Measurements from ENCODE around the gene STK16.
A peak's percentile ranks its signal among the peaks of the same experiment; 100 is the strongest.

The STK16 gene

DNA sequence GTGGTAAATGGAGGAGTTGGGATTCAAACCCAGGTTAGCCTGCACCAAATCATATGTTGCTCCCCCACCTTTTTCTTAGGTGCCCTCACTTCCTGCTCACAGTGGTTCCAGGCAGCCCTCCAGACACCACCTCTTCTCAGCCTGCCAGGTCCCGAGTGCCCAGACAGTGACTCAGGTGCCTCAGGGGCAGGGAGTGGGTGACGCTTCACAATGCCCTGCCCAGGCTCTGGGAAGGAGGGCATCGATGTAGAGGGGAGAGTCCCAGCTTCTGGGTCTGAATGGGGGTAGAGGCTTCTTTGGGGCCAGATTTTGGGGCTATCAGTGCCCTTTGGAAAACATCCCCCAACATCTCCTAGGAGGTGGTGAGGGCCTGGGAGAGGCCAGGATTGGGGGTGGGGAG is 28.7 kb downstream of the STK16 start:
- TF ChIP-seq, protein P1, sequence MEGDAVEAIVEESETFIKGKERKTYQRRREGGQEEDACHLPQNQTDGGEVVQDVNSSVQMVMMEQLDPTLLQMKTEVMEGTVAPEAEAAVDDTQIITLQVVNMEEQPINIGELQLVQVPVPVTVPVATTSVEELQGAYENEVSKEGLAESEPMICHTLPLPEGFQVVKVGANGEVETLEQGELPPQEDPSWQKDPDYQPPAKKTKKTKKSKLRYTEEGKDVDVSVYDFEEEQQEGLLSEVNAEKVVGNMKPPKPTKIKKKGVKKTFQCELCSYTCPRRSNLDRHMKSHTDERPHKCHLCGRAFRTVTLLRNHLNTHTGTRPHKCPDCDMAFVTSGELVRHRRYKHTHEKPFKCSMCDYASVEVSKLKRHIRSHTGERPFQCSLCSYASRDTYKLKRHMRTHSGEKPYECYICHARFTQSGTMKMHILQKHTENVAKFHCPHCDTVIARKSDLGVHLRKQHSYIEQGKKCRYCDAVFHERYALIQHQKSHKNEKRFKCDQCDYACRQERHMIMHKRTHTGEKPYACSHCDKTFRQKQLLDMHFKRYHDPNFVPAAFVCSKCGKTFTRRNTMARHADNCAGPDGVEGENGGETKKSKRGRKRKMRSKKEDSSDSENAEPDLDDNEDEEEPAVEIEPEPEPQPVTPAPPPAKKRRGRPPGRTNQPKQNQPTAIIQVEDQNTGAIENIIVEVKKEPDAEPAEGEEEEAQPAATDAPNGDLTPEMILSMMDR (conservative IDR thresholded peaks at IDR 0.05; ENCODE audit: low read length), result no peak
- H3K4me3 ChIP-seq (ENCODE audit: low read length), result no peak overlapping the region
- DNase-seq (ENCODE audit: low read depth), result no peak

DNA sequence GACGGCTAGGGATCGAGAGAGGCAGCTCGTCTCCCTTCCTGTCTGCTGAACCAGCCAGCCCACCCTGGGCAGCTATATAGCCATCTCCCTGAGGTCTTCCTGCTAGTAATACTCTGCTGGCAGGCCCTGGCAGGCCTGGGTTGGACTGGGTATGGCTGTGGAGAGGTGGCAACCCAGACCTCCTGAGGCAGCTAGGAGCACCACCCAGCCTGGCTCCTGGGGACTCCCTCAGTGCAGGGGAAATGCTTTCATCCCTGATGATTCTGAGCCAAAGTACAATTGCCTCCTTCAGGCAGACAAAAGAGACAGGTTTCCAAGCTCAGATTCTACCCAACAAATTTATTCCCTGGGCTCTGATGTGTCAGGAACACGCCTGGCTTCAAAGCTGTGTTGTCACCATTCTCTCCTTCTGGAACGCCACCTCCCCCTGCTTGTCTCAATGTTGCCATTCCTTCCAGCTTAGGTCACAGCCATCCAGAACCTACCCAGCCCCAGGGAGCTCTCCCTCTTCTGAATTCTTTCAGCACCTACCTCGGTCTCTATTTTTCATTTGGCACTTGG is 29.2 kb downstream of the STK16 start:
- DNase-seq (ENCODE audit: low read depth), result peak; percentile 87
- TF ChIP-seq, protein P1 (conservative IDR thresholded peaks at IDR 0.05; ENCODE audit: low read length), result peak; percentile 17
- H3K4me3 ChIP-seq (ENCODE audit: low read length), result peak overlapping the region; percentile 16; the same call in 1 of the 2 replicates

DNA sequence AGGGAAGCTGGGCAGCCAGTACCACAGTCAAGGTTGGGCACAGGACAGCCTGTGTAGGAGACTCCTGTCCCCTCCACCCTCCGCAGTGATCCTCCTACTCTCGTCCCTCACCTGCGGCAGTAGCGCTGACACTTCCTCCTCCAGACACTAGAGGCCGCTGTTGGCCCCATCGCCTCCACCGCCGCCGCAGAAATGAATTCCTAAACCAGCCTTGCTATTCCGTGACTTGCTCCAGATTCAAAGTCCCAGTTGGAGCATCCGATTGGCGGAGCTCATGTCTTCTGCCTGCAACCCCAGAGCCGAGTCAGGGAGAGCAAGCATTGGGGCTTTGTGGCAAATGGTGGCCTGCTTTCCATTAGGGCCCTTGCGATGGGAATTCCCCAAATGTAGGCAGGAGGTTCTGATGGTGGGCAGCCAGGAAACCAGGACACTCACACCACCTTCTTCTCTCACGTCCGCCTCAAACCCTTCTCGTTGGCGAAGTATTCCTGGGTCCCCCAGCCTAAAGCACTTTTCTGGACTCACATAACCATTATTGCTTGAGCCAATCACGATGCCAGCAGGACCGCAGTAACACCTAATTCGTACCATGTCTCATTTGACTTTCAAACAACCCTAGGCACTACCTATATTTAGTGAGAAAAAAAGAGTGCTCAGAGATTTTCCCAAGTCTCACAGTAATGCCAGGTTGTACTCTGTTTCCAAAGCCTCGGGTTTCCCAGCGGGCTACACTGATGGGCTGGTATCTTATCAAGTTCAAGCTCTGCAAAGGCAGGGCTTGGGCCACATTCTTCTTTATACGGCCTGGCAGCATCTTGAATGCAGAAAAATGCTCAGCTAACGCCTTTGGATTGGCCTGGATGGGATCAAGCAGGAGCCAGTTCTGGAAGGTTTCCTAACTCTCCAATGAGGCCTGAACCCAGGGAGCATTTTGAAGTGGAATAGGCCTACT is 32.7 kb downstream of the STK16 start:
- DNase-seq (ENCODE audit: low read depth), result peak; percentile 84
- H3K4me3 ChIP-seq (ENCODE audit: low read length), result no peak overlapping the region
- TF ChIP-seq, protein P1 (conservative IDR thresholded peaks at IDR 0.05; ENCODE audit: low read length), result peak; percentile 91

DNA sequence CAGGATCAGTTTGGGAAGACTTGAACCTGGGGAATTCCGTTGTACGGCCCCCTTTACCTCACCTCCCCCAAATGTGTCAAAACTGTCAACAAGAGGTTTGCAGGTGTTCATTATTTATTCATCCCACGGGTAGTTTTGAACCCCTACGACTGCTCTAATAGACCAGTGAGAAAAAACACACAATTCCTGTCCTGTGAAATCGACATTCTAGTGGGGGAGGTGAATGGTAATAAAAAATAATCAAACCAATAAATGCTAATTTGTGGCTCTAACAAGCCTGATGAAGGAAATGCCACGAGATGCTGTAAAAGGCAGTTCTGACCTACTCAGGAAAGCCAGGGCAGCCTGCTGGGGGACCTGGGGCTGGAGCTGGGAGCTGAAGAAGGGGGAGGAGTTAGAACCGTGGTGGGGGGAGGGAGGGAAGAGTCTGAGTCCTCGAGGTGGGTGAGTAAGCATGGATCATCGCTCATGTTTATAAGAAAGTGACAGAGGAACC is 33.4 kb downstream of the STK16 start:
- TF ChIP-seq, protein P1 (conservative IDR thresholded peaks at IDR 0.05; ENCODE audit: low read length), result no peak
- H3K4me3 ChIP-seq (ENCODE audit: low read length), result peak overlapping the region; percentile 42
- no peak for DNase-seq (ENCODE audit: low read depth)

DNA sequence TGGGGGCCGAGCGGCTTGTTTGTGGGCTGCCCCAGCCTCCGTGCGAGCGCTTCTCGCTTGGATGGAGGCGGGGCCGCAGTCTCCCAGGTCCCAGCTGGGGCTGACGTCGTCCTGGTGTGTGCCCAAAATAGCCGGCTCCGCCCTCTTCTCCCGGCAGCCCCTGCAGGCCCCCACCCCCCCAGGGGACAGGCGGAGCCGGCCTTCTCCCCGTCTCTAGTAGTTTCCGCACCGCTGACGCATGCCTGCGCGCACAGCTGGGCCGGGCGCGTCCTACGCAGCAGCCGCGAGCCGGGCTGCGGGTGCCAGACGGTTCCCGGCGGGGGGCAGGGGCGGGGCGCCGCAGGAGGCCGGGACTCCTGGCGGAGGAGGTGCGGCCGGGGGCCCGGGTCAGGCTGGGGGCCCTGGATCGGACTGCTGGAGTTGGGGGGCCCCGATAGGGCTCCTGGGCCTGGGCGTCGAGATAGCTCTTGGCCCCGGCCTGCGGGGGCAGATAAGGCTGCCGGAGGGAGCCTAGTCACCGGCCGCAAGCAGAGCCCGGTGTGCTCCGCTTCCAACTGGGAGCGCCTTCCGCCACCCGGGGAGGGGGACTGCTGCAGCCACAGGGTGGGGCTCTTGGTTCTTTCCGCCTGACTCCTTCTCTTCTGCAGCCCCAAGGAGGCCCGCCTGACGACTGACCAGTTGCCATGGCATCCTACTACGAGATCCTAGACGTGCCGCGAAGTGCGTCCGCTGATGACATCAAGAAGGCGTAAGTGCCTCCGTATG is 34.1 kb downstream of the STK16 start, which contains the start of gene DNAJB2:
TSS of gene DNAJB2 (plus strand) at position 216 of the 765 bp plus-strand sequence. CDS start at position 684, 468 bp downstream.
- TF ChIP-seq, protein P1 (conservative IDR thresholded peaks at IDR 0.05; ENCODE audit: low read length), result no peak
- DNase-seq (ENCODE audit: low read depth), result peak; percentile 99

DNA sequence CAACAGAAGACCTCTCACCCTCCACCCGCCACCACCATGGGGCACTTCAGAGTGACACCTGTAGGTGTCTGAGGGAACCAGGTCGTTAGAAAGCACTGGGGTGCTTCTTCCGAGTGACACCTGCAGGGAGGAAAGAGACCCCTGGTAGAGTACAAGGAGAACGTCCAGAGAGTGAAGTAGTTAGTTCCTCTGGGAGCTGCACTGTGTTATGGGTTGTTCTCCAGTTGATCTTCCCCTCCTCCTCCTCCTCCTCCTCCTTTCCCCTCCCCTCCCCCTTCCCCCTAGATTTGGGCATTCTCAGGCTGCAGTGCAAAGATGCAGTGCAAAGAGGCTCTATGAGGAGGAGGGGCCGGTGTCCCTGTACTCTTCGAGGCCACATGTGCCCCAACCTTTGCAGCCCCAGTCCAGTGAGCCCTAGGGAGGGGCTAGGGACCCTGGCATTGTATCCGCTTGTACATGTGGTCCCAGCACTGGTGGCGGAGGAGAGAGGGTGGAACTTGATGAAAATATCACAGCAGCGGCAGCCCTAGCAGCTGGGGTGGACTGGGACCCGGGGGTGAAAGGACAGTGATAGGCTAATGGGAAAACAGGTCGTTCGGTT is 34.7 kb downstream of the STK16 start:
- H3K4me3 ChIP-seq (ENCODE audit: low read length), result peak overlapping the region; percentile 83
- TF ChIP-seq, protein P1 (conservative IDR thresholded peaks at IDR 0.05; ENCODE audit: low read length), result peak; percentile 7
- no peak for DNase-seq (ENCODE audit: low read depth)

More for the DNA sequence above, 34.1 kb downstream of the STK16 start, which contains the start of gene DNAJB2:
- peak within 1 kb of the TSS; percentile 83 for H3K4me3 ChIP-seq (ENCODE audit: low read length)
